ENCODE data around the gene ADARB1. TPM values are rescaled to one million over a fixed set of nuclear protein-coding genes. Genes with fewer than 3 reads are reported as not detected.

The ADARB1 gene
- total RNA-seq, 4 donors from 2014 or later: 6.8 to 32.2 (median 17.3) TPM

DNA sequence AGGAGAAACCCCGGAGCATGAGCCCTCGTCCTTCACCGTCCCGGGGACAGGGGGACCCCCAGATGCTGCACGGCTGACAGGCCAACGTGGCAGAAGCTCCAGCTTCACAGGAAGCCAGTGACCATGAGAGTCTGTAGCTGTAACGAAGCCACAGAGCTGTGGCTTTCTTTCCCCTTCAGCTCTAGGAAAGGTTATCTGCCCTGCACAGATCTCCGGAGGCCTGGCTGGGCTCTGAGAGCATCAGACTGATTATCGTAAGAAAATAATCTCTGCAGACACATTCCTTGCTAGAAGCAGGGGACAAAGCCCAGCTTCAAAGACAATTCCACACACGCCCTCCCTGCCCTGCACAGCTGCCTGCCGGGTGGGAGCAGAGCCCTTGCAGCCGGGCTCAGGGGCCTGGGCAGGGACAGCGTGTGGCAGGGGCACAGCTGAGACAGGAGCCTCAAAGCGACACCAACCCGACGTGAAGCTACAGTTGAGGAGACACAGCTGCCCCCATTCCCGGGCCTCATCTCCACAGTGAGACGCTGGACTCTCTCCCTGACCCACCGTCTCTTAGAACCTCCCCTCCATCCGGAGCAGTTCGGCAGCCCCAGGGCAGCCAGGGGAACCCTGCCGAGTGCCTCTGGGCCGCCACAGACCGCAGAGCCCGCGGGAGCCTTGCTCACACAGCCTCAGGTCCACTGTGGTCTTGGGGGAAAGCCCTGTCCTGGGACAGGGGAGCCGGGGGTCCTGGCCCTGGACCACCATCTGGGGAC lies 182.7 kb downstream of the ADARB1 start:
- no peaks in the 10 kb centered on the region for H3K9me3 ChIP-seq
- no peak for TF ChIP-seq POLR2A (IDR thresholded peaks at IDR 0.05)
- TF ChIP-seq POLR2AphosphoS5 (IDR thresholded peaks at IDR 0.05): no peak
- TF ChIP-seq, protein P1, sequence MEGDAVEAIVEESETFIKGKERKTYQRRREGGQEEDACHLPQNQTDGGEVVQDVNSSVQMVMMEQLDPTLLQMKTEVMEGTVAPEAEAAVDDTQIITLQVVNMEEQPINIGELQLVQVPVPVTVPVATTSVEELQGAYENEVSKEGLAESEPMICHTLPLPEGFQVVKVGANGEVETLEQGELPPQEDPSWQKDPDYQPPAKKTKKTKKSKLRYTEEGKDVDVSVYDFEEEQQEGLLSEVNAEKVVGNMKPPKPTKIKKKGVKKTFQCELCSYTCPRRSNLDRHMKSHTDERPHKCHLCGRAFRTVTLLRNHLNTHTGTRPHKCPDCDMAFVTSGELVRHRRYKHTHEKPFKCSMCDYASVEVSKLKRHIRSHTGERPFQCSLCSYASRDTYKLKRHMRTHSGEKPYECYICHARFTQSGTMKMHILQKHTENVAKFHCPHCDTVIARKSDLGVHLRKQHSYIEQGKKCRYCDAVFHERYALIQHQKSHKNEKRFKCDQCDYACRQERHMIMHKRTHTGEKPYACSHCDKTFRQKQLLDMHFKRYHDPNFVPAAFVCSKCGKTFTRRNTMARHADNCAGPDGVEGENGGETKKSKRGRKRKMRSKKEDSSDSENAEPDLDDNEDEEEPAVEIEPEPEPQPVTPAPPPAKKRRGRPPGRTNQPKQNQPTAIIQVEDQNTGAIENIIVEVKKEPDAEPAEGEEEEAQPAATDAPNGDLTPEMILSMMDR (IDR thresholded peaks at IDR 0.05): no peak
- no peak for TF ChIP-seq EP300 (IDR thresholded peaks at IDR 0.05; ENCODE audit: low read depth)
- WGBS, 2 donors (ENCODE audit: low coverage in 1 of 2): 55% methylated on average over 26 of the region's 27 CpGs; no CpG with 5 or more reads in 1 of the 2 donors
- H3K36me3 ChIP-seq: no peaks in the 10 kb centered on the region
- H3K4me3 ChIP-seq: no peak overlapping the region
- H3K4me1 ChIP-seq: no peaks in the 10 kb centered on the region
- peaks cover 35% of the 10 kb centered on the region for H3K27me3 ChIP-seq
- no peak for DNase-seq
- H3K27ac ChIP-seq: no peak overlapping the region
- intact Hi-C loops (cut with DNase I; ENCODE audit: low total_unique reads) (no loop called here), in situ Hi-C loops (cut with MboI; ENCODE audit: low pct_ligation_motif_present in 1 of 4, low pct_unique_long_range_greater_than_20kb in 1 of 4, low sequenced_read_pairs in 3 of 4) (no loop called here)

DNA sequence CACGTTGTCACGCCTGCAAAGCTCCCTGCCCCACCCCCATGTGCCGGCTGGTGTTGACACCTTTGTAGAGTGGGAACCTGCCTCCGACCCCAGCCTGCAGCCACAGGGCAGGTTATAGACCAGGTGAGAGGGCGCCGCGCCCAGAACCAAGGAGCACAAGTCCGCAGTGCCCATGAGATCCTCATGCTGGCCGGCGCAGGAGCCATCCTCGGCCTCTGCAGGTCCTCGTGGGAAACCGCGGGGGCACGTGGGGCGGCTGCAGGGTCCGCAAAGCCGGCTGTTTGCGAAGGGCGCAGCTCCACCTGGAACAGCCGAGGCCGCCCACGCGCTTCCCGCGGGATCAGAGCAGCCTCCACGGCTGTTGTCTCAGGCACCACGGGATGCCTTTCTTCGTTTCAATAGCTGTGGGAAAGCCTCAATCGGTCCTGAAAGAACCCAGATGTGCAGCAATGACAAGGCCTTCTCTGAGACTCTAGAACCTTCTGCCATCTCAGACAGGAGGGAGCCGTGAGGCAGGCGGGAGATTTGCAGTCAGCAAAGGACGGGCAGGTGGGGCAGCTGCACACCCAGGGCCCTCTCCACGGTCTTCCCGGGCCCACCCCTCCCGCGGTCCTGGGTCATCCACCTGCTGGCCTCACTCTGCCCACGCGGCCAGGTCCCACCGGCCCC lies 183.4 kb downstream of the ADARB1 start:
- 44 to 61% methylated on average over 3 to 37 of the region's 40 CpGs for WGBS, 2 donors (ENCODE audit: low coverage in 1 of 2)
- H3K4me1 ChIP-seq: no peaks in the 10 kb centered on the region
- intact Hi-C loops (cut with DNase I; ENCODE audit: low total_unique reads): no loop called here
- H3K4me3 ChIP-seq: no peak overlapping the region
- TF ChIP-seq EP300 (IDR thresholded peaks at IDR 0.05; ENCODE audit: low read depth): no peak
- TF ChIP-seq, protein P1 (IDR thresholded peaks at IDR 0.05): no peak
- H3K36me3 ChIP-seq: no peaks in the 10 kb centered on the region
- no peak overlapping the region for H3K27ac ChIP-seq
- in situ Hi-C loops (cut with MboI; ENCODE audit: low pct_ligation_motif_present in 1 of 4, low pct_unique_long_range_greater_than_20kb in 1 of 4, low sequenced_read_pairs in 3 of 4): no loop called here
- H3K27me3 ChIP-seq: peaks cover 35% of the 10 kb centered on the region
- no peaks in the 10 kb centered on the region for H3K9me3 ChIP-seq
- no peak for DNase-seq

DNA sequence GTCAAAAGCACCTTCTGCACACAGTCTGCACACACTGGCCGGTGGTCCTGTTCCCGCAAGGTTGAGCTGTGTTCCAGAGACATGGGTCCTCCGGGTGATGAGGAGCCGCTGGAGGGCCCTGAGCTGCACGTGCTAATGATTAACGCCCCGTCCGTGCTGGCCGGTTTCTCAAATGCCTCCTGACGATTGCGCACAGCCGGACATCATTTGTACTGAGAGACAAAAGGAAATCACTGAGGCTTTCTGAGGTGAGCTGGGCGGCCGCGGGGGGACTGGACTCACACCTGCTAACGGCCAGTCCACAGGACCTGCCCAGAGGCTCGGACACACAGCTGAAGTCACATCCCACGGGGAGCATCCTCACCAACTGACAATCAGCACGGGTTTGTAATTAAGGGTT lies 184.1 kb downstream of the ADARB1 start:
- H3K9me3 ChIP-seq: no peaks in the 10 kb centered on the region
- in situ Hi-C loops (cut with MboI; ENCODE audit: low pct_ligation_motif_present in 1 of 4, low pct_unique_long_range_greater_than_20kb in 1 of 4, low sequenced_read_pairs in 3 of 4) (no loop called here), intact Hi-C loops (cut with DNase I; ENCODE audit: low total_unique reads) (no loop called here)
- peaks cover 32% of the 10 kb centered on the region for H3K27me3 ChIP-seq
- DNase-seq: no peak
- no peak overlapping the region for H3K4me3 ChIP-seq
- H3K36me3 ChIP-seq: peaks cover 0 to 2% (median 0%) of the 10 kb centered on the region in 4 donors
- TF ChIP-seq POLR2A (IDR thresholded peaks at IDR 0.05) (no peak), EP300 (IDR thresholded peaks at IDR 0.05; ENCODE audit: low read depth) (no peak), POLR2AphosphoS5 (IDR thresholded peaks at IDR 0.05) (no peak)
- TF ChIP-seq, protein P1 (IDR thresholded peaks at IDR 0.05): no peak
- H3K27ac ChIP-seq: no peak overlapping the region
- H3K4me1 ChIP-seq: no peaks in the 10 kb centered on the region
- 50 to 80% methylated on average over 1 to 19 of the region's 19 CpGs for WGBS, 2 donors (ENCODE audit: low coverage in 1 of 2)

DNA sequence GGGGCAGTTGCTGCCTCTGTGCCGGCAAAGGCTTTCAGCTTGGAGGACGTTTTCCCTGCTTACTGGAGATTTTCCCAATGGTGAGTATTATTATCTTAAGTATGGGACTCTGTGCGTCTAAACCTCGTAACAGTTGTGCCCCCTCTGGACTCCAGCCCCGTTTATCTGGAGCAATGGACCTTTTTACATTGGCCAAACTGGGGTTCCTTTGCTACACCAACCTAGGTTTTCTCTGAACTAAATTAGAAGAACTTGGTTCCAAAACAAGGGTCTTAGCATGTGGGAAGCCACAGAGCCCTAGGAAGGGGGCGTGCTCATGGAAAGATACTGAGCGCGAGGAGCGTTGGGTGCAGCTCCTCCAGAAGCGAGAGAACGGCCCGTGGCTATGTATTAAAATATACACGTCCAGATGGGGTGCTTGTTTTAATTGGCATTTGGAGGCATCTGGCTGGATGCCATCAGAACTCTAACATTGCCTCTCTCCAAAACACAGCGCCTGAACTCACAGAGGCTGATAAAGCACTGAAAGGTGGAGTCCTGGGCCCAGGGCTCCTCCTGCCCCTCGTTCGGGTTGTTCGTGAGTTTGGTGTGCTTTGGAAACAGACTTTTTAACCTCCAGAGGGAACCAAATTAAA lies 184.9 kb downstream of the ADARB1 start:
- in situ Hi-C loops (cut with MboI; ENCODE audit: low pct_ligation_motif_present in 1 of 4, low pct_unique_long_range_greater_than_20kb in 1 of 4, low sequenced_read_pairs in 3 of 4) (no loop called here), intact Hi-C loops (cut with DNase I; ENCODE audit: low total_unique reads) (no loop called here)
- DNase-seq: no peak
- Histone ChIP-seq H3K4me3 (no peak overlapping the region), H3K36me3 (peaks cover 0 to 9% (median 0%) of the 10 kb centered on the region in 4 donors), H3K4me1 (no peaks in the 10 kb centered on the region), H3K27ac (no peak overlapping the region), H3K9me3 (no peaks in the 10 kb centered on the region), H3K27me3 (peaks cover 28% of the 10 kb centered on the region)
- TF ChIP-seq, protein P1 (IDR thresholded peaks at IDR 0.05): no peak
- TF ChIP-seq POLR2AphosphoS5 (IDR thresholded peaks at IDR 0.05) (no peak), EP300 (IDR thresholded peaks at IDR 0.05; ENCODE audit: low read depth) (no peak), POLR2A (IDR thresholded peaks at IDR 0.05) (no peak)
- 80 to 86% methylated on average over 1 to 17 of the region's 17 CpGs for WGBS, 2 donors (ENCODE audit: low coverage in 1 of 2)

Measured in transverse colon (tissue), 4 donors.